ENCODE measurements around the gene PTPRF. TPM values are rescaled to one million over a fixed set of nuclear protein-coding genes. Genes with fewer than 3 reads are reported as not detected.

The PTPRF gene
- polyA plus RNA-seq, 3 donors: not detected

- intact Hi-C loops (cut with micrococcal nuclease): loop anchor here in 1 of 2 donors (10.0 kb wide), 1 partner anchor 522 kb away; no protein-coding TSS in a partner anchor
- peaks cover 0 to 3% of the 10 kb centered on the region in 2 donors for H3K27me3 ChIP-seq (ENCODE audit: control insufficient read depth in 2 of 2, insufficient read depth in 2 of 2, low read length in 2 of 2)
- no peak overlapping the region for H3K27ac ChIP-seq (ENCODE audit: low read depth in 1 of 2, low read length in 2 of 2)
- peak overlapping the region in 1 of 7 donors; percentile 9 for H3K27ac Mint-ChIP-seq
- WGBS (ENCODE audit: insufficient coverage): 74% methylated on average over 13 of the region's 13 CpGs
- H3K4me1 ChIP-seq (ENCODE audit: control insufficient read depth in 1 of 2, insufficient read depth in 2 of 2, low read length in 2 of 2): no peaks in the 10 kb centered on the region
- peaks cover 9% of the 10 kb centered on the region for H3K4me1 Mint-ChIP-seq
- no peak overlapping the region for H3K4me3 ChIP-seq (replicated peaks in 1 of 3; ENCODE audit: low read depth in 2 of 3, low read length in 3 of 3)
- H3K4me2 ChIP-seq (replicated peaks; ENCODE audit: extremely low read depth, low read length, poor library complexity, severe bottlenecking): no peak overlapping the region
- TF ChIP-seq CTCF (IDR thresholded peaks at IDR 0.05): no peak
- H3K27me3 Mint-ChIP-seq (ENCODE audit: low read depth in 3 of 3): peaks cover 3 to 14% (median 9%) of the 10 kb centered on the region in 3 donors
- H2AFZ ChIP-seq (ENCODE audit: insufficient read depth, low read depth, low read length, poor library complexity, severe bottlenecking): no peak overlapping the region
- H3K9me3 ChIP-seq (replicated peaks in 1 of 2; ENCODE audit: control insufficient read depth in 1 of 2, insufficient read depth in 1 of 2, low read length in 2 of 2): no peaks in the 10 kb centered on the region
- H4K20me1 ChIP-seq (ENCODE audit: insufficient read depth, low read length): no peaks in the 10 kb centered on the region
- peaks cover 0 to under 1% (median 0%) of the 10 kb centered on the region in 7 donors for H3K9me3 Mint-ChIP-seq
- H3K9ac ChIP-seq (ENCODE audit: insufficient read depth, low read length, poor library complexity, severe bottlenecking): no peak overlapping the region
- H3K4me3 Mint-ChIP-seq: no peak overlapping the region
- H3K36me3 ChIP-seq (replicated peaks in 1 of 2; ENCODE audit: control insufficient read depth in 1 of 2, insufficient read depth in 2 of 2, low read length in 2 of 2): no peaks in the 10 kb centered on the region
- peak in 1 of 3 donors; percentile 30 for DNase-seq
- H3K36me3 Mint-ChIP-seq: no peaks in the 10 kb centered on the region
- H3K79me2 ChIP-seq (ENCODE audit: insufficient read depth, low read length): no peaks in the 10 kb centered on the region
Observed at GRCh38 chr1:43522776-43523480, 7.8 kb upstream of the PTPRF start.

- WGBS (ENCODE audit: insufficient coverage): 95% methylated on average over 8 of the region's 8 CpGs
- intact Hi-C loops (cut with micrococcal nuclease): loop anchor here (5.0 to 10.0 kb wide), 2 partner anchors 520 to 522 kb away; no protein-coding TSS in a partner anchor
Observed at GRCh38 chr1:43524804-43525203, 5.9 kb upstream of the PTPRF start.

More at GRCh38 chr1:43524804-43525203, 5.9 kb upstream of the PTPRF start:
- Histone ChIP-seq H2AFZ (ENCODE audit: insufficient read depth, low read depth, low read length, poor library complexity, severe bottlenecking) (no peak overlapping the region), H3K27ac (ENCODE audit: low read depth in 1 of 2, low read length in 2 of 2) (no peak overlapping the region), H3K27me3 (ENCODE audit: control insufficient read depth in 2 of 2, insufficient read depth in 2 of 2, low read length in 2 of 2) (peaks cover 6% of the 10 kb centered on the region in 2 donors), H3K4me3 (replicated peaks in 1 of 3; ENCODE audit: low read depth in 2 of 3, low read length in 3 of 3) (no peak overlapping the region), H3K4me2 (replicated peaks; ENCODE audit: extremely low read depth, low read length, poor library complexity, severe bottlenecking) (no peak overlapping the region), H3K79me2 (ENCODE audit: insufficient read depth, low read length) (no peaks in the 10 kb centered on the region), H3K9ac (ENCODE audit: insufficient read depth, low read length, poor library complexity, severe bottlenecking) (no peak overlapping the region), H3K9me3 (replicated peaks in 1 of 2; ENCODE audit: control insufficient read depth in 1 of 2, insufficient read depth in 1 of 2, low read length in 2 of 2) (no peaks in the 10 kb centered on the region), H4K20me1 (ENCODE audit: insufficient read depth, low read length) (no peaks in the 10 kb centered on the region), H3K4me1 (ENCODE audit: control insufficient read depth in 1 of 2, insufficient read depth in 2 of 2, low read length in 2 of 2) (no peaks in the 10 kb centered on the region), H3K36me3 (replicated peaks in 1 of 2; ENCODE audit: control insufficient read depth in 1 of 2, insufficient read depth in 2 of 2, low read length in 2 of 2) (no peaks in the 10 kb centered on the region)
- DNase-seq: no peak
- H3K4me3 Mint-ChIP-seq: no peak overlapping the region
- H3K4me1 Mint-ChIP-seq: peaks cover 12% of the 10 kb centered on the region
- peaks cover 0 to 1% (median 0%) of the 10 kb centered on the region in 7 donors for H3K9me3 Mint-ChIP-seq
- H3K27me3 Mint-ChIP-seq (ENCODE audit: low read depth in 3 of 3): peaks cover 12 to 19% (median 19%) of the 10 kb centered on the region in 3 donors
- no peaks in the 10 kb centered on the region for H3K36me3 Mint-ChIP-seq
- no peak for TF ChIP-seq CTCF (IDR thresholded peaks at IDR 0.05)
- H3K27ac Mint-ChIP-seq: no peak overlapping the region
